Measurements from ENCODE around the gene SOBP.

GRCh38 chr6:107585815-107586435 lies 96.0 kb downstream of the SOBP start:
- TF ChIP-seq GATA3 (IDR thresholded peaks at IDR 0.05; ENCODE audit: low read depth, low read length) (no peak), GATA2 (IDR thresholded peaks at IDR 0.05; ENCODE audit: low read depth, low read length) (no peak)

Measured in SH-SY5Y (cell line).